Psoas muscle (tissue), 8 donors: ENCODE data around the gene WDR7. TPM values are rescaled to one million over a fixed set of nuclear protein-coding genes. Genes with fewer than 3 reads are reported as not detected.

Source experiments
- ATAC-seq, 4 donors: fragments of 200-7000 bp; cut with Tn5 transposase; one replicate each; pipeline ENCODE4 v1.9.1; 2020; ENCODE audit warnings: moderate library complexity in 3 of 4, mild to moderate bottlenecking in 2 of 4
- DNase-seq, 2 donors: peaks; one replicate each; pipeline ENCODE4 v3.0.0-alpha.2; 2020
- H3K27ac ChIP-seq: fragments of 200-600 bp; one replicate; pipeline ENCODE4 v1.8.0; 2022
- H3K27me3 ChIP-seq, 3 donors: fragments of 200-600 bp in 1 of 3; one replicate each; pipeline versions ENCODE4 v1.6.1 to v1.8.0; 2013 to 2022; ENCODE audit warnings: low read length in 2 of 3, mild to moderate bottlenecking in 2 of 3, moderate library complexity in 1 of 3; ENCODE audit not compliant: insufficient read depth in 3 of 3
- H3K36me3 ChIP-seq, 2 donors: fragments of 200-600 bp in 1 of 2; one replicate each; pipeline versions ENCODE4 v1.6.1 to v1.8.0; 2013 to 2022; ENCODE audit warnings: low read depth in 1 of 2, mild to moderate bottlenecking in 1 of 2, moderate library complexity in 1 of 2; ENCODE audit not compliant: insufficient read depth in 1 of 2
- H3K4me1 ChIP-seq: fragments of 200-600 bp; one replicate; pipeline ENCODE4 v1.8.0; 2022
- H3K4me3 ChIP-seq: fragments of 200-600 bp; one replicate; pipeline ENCODE4 v1.8.0; 2022; ENCODE audit warnings: mild to moderate bottlenecking
- H3K9me3 ChIP-seq: fragments of 200-600 bp; one replicate; pipeline ENCODE4 v1.8.0; 2022
- CTCF ChIP-seq: fragments of 200-600 bp; IDR thresholded peaks from one replicate; pipeline ENCODE4 v1.8.0; 2022; ENCODE audit warnings: antibody characterized with exemption
- WGBS, 3 donors: extraction: QIAGEN DNeasy Blood & Tissue Kit; methylation state at CpG; one replicate each; pipeline versions ENCODE4 v1.1.6 to v1.1.7; 2013; 5-methylcytosine and 5-hydroxymethylcytosine counted together
- intact Hi-C, 2 donors: fragments of 100-400 bp; cut with DNase I; formaldehyde crosslinking; loops; one replicate each; pipeline versions ENCODE4 v1.11.0 to v1.14.2; 2022
- polyA plus RNA-seq, 3 donors: library from polyadenylated mRNA; stranded (reverse); fragments of 200-250 nt; gene quantifications; one replicate each; pipeline ENCODE4 v1.2.3, GENCODE V29; 2013
- total RNA-seq, 4 donors: library from RNA; stranded (reverse); fragmentation: NEBNext Ultra II Directional in 2 of 4; extraction: Animal tissue kit (Norgen Biotek cat#: 25700) in 2 of 4; gene quantifications; one replicate each; pipeline versions ENCODE4 v1.2.1 to v1.2.4, GENCODE V29; 2021 to 2023
- donor health status: healthy with polysubstance abuse.
- donor health status: DM: no; HTN: no; CAD: no; lungs with moderate emphysema.
- donor health status: Bipolar disorder and iron deficiency.
- donor health status: healthy.
- donor health status: DM: yes; HTN: yes; CAD: no.
- donor health status: DM: no; HTN: no; CAD: no.
- donor health status: DM: no; HTN: no; CAD: no.
- donor health status: DM: yes; HTN: yes; CAD: no.

Gene WDR7
- total and polyA plus RNA-seq, 7 donors = 2.6 to 24.4 (median 15.5) TPM

GRCh38 chr18:57085371-57085770 lies 434.2 kb downstream of the WDR7 start:
- no peak for TF ChIP-seq CTCF
- H3K36me3 ChIP-seq = no peaks in the 10 kb centered on the region
- ATAC-seq = no peak
- intact Hi-C loops = no loop called here
- WGBS, 3 donors = 56 to 62% (median 59%) methylated on average over 7 of the region's 7 CpGs
- peaks cover 0 to 9% (median 0%) of the 10 kb centered on the region in 3 donors for H3K27me3 ChIP-seq
- no peak for DNase-seq
- no peak overlapping the region for H3K4me3 ChIP-seq
- H3K27ac ChIP-seq = no peak overlapping the region
- H3K4me1 ChIP-seq = no peaks in the 10 kb centered on the region
- H3K9me3 ChIP-seq = no peaks in the 10 kb centered on the region

GRCh38 chr18:57086163-57086562 lies 435.0 kb downstream of the WDR7 start:
- no peak overlapping the region for H3K4me3 ChIP-seq
- H3K27me3 ChIP-seq = peaks cover 0 to 9% (median 0%) of the 10 kb centered on the region in 3 donors
- ATAC-seq (no peak), DNase-seq (no peak)
- H3K27ac ChIP-seq = no peak overlapping the region
- H3K36me3 ChIP-seq = no peaks in the 10 kb centered on the region
- intact Hi-C loops = no loop called here
- H3K4me1 ChIP-seq = no peaks in the 10 kb centered on the region
- TF ChIP-seq CTCF = no peak
- H3K9me3 ChIP-seq = no peaks in the 10 kb centered on the region
- 83 to 95% (median 89%) methylated on average over 1 of the region's 1 CpG for WGBS, 3 donors

Other genes with a start within 250 kb of the WDR7 start
- gene TXNL1, start 12.8 kb upstream of the WDR7 start, total RNA-seq = 100 to 1,000 TPM; 118 to 172 (median 143) TPM
- gene TXNL1, start 12.8 kb upstream of the WDR7 start, polyA plus RNA-seq = 100 to 1,000 TPM; 116 to 186 (median 117) TPM